ENCODE results near the gene SYNPO. TPM values are rescaled to one million over a fixed set of nuclear protein-coding genes. Genes with fewer than 3 reads are reported as not detected.

Gene SYNPO
- total RNA-seq, 2 donors from 2014 or later: 32.4 to 62.9 TPM

GRCh38 chr5:150690760-150691159, 50.3 kb downstream of the SYNPO start:
- H3K4me1 ChIP-seq: no peaks in the 10 kb centered on the region

GRCh38 chr5:150692276-150692675, 51.8 kb downstream of the SYNPO start:
- Histone ChIP-seq H3K4me3 (no peak overlapping the region), H3K4me1 (no peaks in the 10 kb centered on the region), H3K27me3 (no peaks in the 10 kb centered on the region), H3K36me3 (peaks cover 39% of the 10 kb centered on the region), H3K27ac (no peak overlapping the region), H3K9me3 (no peaks in the 10 kb centered on the region), H3K9ac (ENCODE audit: low read depth in 2 of 2, low read length in 2 of 2) (no peak overlapping the region)
- DNase-seq: no peak
- intact Hi-C loops (cut with DNase I): no loop called here
- no peak for TF ChIP-seq CTCF (IDR thresholded peaks at IDR 0.05)

More at GRCh38 chr5:150690760-150691159, 50.3 kb downstream of the SYNPO start:
- no peaks in the 10 kb centered on the region for H3K27me3 ChIP-seq
- no peaks in the 10 kb centered on the region for H3K9me3 ChIP-seq
- no peak for DNase-seq
- TF ChIP-seq CTCF (IDR thresholded peaks at IDR 0.05): no peak
- H3K27ac ChIP-seq: no peak overlapping the region
- intact Hi-C loops (cut with DNase I): no loop called here
- peaks cover 24% of the 10 kb centered on the region for H3K36me3 ChIP-seq
- no peak overlapping the region for H3K4me3 ChIP-seq
- no peak overlapping the region for H3K9ac ChIP-seq (ENCODE audit: low read depth in 2 of 2, low read length in 2 of 2)

GRCh38 chr5:150694612-150695011, 54.2 kb downstream of the SYNPO start:
- H3K4me3 ChIP-seq: no peak overlapping the region
- H3K27ac ChIP-seq: no peak overlapping the region
- DNase-seq: no peak
- no peaks in the 10 kb centered on the region for H3K27me3 ChIP-seq
- TF ChIP-seq CTCF (IDR thresholded peaks at IDR 0.05): no peak
- no peak overlapping the region for H3K9ac ChIP-seq (ENCODE audit: low read depth in 2 of 2, low read length in 2 of 2)
- H3K9me3 ChIP-seq: no peaks in the 10 kb centered on the region
- intact Hi-C loops (cut with DNase I): no loop called here
- peaks cover 42% of the 10 kb centered on the region for H3K36me3 ChIP-seq
- peaks cover 5% of the 10 kb centered on the region for H3K4me1 ChIP-seq

- peaks cover 9% of the 10 kb centered on the region for H3K4me1 ChIP-seq
- peak overlapping the region; percentile 96 for H3K4me3 ChIP-seq
- H3K27me3 ChIP-seq: no peaks in the 10 kb centered on the region
- peaks cover 20% of the 10 kb centered on the region for H3K36me3 ChIP-seq
- H3K27ac ChIP-seq: peak overlapping the region; percentile 93
- H3K9ac ChIP-seq (ENCODE audit: low read depth in 2 of 2, low read length in 2 of 2): peak overlapping the region; percentile 90 to 96
- H3K9me3 ChIP-seq: no peaks in the 10 kb centered on the region
- no peak for TF ChIP-seq CTCF (IDR thresholded peaks at IDR 0.05)
- intact Hi-C loops (cut with DNase I): loop anchor here (5.0 kb wide), 1 partner anchor 77 kb away; the partner anchor contains the start of gene SMIM3
- no peak for DNase-seq
These were observed 59.8 kb downstream of the SYNPO start for GRCh38 chr5:150700246-150700593.

GRCh38 chr5:150700594-150701377, 60.3 kb downstream of the SYNPO start, which contains the start of gene RBM22:
RBM22 (minus strand) TSS chr5:150701062; CDS start chr5:150700985, 77 bp downstream.
- H3K27ac ChIP-seq: peak within 1 kb of the TSS; percentile 93
- DNase-seq: peak; percentile 95
- H3K4me3 ChIP-seq: peak within 1 kb of the TSS; percentile 96
- peaks cover 17% of the 10 kb centered on the region for H3K36me3 ChIP-seq
- no peaks in the 10 kb centered on the region for H3K27me3 ChIP-seq
- peak within 1 kb of the TSS; percentile 90 to 96 for H3K9ac ChIP-seq (ENCODE audit: low read depth in 2 of 2, low read length in 2 of 2)
- H3K9me3 ChIP-seq: no peaks in the 10 kb centered on the region
- TF ChIP-seq CTCF (IDR thresholded peaks at IDR 0.05): peak; percentile 60
- H3K4me1 ChIP-seq: peaks cover 9% of the 10 kb centered on the region
- intact Hi-C loops (cut with DNase I): loop anchor here (5.0 kb wide), 1 partner anchor 77 kb away; the partner anchor contains the start of gene SMIM3

Data from colonic mucosa (tissue), 4 donors.